Fibroblast of pulmonary artery (primary cell): ENCODE measurements around the gene CPLX1.

ENCODE experiments used
- DNase-seq: peaks from one replicate; pipeline ENCODE4 v3.0.0-alpha.2; 2010; ENCODE audit warnings: low read depth
- H3K4me3 ChIP-seq: replicated peaks from 2 replicates; pipeline ENCODE4 v1.5.1; 2011; ENCODE audit warnings: low read depth, mild to moderate bottlenecking, control low read depth, low read length, moderate library complexity
- TF ChIP-seq, protein P1 (sequence below): IDR thresholded peaks from 2 replicates; pipeline ENCODE4 v1.5.1; 2011; ENCODE audit warnings: mild to moderate bottlenecking, control low read depth, low read length, inconsistent platforms; ENCODE audit errors: missing control alignments

The CPLX1 gene

DNA sequence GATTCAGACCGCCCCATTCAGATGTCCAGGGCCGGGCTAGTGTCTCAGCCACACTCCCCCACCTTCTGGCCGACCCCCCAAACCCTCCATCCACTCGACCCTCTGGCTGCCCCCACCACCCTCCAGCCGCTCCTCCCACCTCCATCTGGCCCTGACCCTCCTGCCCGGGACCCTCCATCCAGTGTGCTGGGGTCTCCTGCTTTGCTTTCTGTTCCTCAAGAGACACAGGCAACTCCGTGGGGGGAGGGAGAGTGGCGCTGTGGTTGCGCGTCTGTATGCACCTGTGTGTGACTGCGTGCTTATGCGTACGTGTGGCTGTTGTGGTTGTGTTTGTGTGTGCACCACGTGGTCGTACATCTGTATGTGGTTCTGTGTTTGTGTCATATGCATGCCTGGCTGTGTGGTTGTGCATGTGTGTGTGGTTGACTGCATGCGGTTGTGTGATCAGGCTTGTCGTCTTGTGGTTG is 33.3 kb downstream of the CPLX1 start:
- DNase-seq = no peak
- no peak overlapping the region for H3K4me3 ChIP-seq

GRCh38 chr4:791898-792625 is 33.9 kb downstream of the CPLX1 start:
- DNase-seq = no peak
- no peak overlapping the region for H3K4me3 ChIP-seq

More for the DNA sequence above, 33.3 kb downstream of the CPLX1 start:
- TF ChIP-seq, protein P1, sequence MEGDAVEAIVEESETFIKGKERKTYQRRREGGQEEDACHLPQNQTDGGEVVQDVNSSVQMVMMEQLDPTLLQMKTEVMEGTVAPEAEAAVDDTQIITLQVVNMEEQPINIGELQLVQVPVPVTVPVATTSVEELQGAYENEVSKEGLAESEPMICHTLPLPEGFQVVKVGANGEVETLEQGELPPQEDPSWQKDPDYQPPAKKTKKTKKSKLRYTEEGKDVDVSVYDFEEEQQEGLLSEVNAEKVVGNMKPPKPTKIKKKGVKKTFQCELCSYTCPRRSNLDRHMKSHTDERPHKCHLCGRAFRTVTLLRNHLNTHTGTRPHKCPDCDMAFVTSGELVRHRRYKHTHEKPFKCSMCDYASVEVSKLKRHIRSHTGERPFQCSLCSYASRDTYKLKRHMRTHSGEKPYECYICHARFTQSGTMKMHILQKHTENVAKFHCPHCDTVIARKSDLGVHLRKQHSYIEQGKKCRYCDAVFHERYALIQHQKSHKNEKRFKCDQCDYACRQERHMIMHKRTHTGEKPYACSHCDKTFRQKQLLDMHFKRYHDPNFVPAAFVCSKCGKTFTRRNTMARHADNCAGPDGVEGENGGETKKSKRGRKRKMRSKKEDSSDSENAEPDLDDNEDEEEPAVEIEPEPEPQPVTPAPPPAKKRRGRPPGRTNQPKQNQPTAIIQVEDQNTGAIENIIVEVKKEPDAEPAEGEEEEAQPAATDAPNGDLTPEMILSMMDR = no peak

GRCh38 chr4:791252-791897 is 34.6 kb downstream of the CPLX1 start:
- TF ChIP-seq, protein P1 = no peak
- DNase-seq = no peak
- H3K4me3 ChIP-seq = no peak overlapping the region

More at GRCh38 chr4:791898-792625, 33.9 kb downstream of the CPLX1 start:
- TF ChIP-seq, protein P1 = no peak

GRCh38 chr4:790466-790820 is 35.5 kb downstream of the CPLX1 start:
- no peak overlapping the region for H3K4me3 ChIP-seq
- TF ChIP-seq, protein P1 = no peak
- DNase-seq = no peak

DNA sequence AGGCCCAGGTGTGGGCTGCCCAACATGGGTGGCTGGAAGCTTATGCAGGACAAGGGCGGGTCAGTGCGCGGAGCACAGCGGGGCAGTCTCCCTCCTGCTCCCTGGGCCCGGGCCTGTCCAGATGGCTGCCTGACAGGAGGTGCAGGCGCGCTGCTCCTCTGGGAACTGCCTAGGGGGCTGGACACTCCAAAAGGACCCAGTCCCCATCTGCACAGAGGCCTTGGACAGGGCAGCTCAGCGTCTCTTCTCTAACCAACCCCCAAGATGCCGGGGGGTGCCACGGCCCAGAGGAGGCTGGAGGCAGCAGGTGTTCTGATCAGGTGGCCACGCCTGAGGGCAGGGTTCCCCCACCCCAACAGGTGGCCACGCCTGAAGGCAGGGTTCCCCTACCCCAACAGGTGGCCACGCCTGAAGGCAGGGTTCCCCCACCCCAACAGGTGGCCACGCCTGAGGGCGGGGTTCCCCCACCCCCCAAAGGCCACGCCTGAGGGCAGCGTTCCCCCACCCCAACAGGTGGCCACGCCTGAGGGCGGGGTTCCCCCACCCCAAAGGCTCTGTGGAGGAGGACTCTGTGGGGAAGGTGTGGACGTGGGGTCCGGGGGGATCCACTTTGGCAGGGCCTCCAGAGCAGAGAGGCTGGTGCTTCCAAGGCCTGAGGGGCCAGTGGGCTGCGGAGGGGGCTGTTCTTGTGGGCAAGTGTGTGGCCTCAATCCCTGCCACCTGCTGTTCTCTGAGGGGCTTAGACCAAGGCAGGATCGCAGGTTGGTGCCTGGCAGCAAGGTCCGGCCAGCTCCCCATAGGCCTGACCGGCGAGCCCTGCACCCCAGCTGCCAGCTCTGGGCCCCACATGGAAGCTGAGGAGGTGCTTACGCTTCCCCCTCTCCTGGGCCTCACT is 36.1 kb downstream of the CPLX1 start:
- no peak overlapping the region for H3K4me3 ChIP-seq
- DNase-seq = no peak
- TF ChIP-seq, protein P1 = no peak

- no peak for DNase-seq
- TF ChIP-seq, protein P1 = no peak
- no peak overlapping the region for H3K4me3 ChIP-seq
These were observed 37.2 kb downstream of the CPLX1 start for GRCh38 chr4:788636-789297.
